T follicular helper cell (primary cell): ENCODE data around the gene PLCB1.
"Not testable (repeated sequence)": the region's sequence is repeated elsewhere in the genome, so short reads cannot be mapped to it uniquely, and the experiment has no call there.

ENCODE experiments used
- DNase-seq: peaks from one replicate; pipeline ENCODE4 v3.0.0-alpha.2; 2020; ENCODE audit warnings: low read depth
- total RNA-seq, 2 experiments: gene quantifications; one replicate each; lab custom pipeline; 2026; lab: John Stamatoyannopoulos, UW

Gene PLCB1
- 6.7 to 20.9 reads per million in 2 experiments for total RNA-seq

DNA sequence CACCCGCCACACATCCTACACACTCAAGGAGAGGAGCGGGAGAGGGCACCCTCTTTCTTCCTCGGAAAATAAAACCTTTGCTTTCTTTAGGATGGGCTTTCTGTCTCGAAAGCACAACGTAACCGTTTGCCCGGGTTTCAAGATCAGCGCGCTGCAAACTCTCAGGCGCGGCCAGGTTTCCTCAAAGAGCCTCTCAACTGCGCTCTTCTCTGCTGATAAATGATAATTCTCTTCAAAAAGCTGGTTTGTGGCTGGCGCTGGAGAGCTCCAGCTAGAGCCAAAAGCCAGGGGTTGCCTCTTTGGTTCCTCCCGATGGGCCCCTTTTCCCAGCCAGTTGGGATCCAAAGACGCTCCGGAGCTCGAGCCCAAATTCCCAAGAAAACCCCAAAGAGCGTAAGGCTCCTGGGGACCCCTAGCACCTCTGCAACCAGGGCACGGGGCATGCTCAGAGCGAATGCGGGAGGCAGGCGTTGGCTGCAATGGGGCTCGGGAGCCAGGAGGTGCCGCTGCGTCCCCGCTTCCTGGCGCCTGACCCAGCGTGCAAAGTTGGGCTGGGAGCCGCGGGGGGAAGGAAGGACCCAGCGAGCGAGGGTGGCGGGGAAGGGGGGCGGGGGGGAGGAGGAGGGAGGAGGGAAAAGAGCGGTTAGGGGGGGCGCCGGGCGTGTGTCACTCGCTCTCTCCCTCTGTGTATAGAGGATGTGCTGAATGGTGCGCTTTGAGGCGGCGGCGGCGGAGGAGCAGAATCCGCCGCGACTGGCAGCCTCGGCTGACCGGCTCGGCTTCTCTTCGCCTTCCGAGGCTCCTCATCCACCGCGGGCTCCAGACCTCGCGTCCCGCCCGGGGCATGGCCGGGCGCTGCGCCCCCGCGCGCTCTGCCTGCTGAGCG lies at the start of gene PLCB1:
Gene PLCB1 (plus strand): TSS at position 669 of the 886 bp plus-strand sequence. CDS start 386 bp downstream, outside the sequence.
- DNase-seq: peak; percentile 38

GRCh38 chr20:8082989-8083388 lies 49.1 kb upstream of the PLCB1 start:
- no peak for DNase-seq

DNA sequence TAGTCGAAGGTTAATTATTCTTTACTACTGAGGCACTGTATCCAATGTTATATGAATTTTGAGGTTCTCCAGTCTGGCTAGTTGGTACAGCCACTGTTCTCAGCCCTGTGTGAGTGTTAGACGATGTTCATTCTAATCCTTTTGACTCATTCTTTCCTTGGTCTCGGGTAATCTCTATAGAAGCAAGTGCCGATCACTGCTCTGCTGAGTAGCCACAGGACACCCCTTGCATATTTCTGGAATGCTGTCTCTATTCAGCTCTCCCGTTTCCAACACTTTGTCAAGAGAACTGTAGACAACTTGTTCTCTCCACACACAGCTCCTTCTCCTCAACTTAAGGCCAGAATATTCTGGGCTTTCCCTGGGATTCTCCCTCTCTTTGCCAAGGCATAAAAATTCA lies 42.4 kb upstream of the PLCB1 start:
- no peak for DNase-seq

GRCh38 chr20:8094415-8094818 lies 37.6 kb upstream of the PLCB1 start:
- no peak for DNase-seq

- DNase-seq: no peak
Measured at GRCh38 chr20:8094850-8095249, 37.2 kb upstream of the PLCB1 start.

DNA sequence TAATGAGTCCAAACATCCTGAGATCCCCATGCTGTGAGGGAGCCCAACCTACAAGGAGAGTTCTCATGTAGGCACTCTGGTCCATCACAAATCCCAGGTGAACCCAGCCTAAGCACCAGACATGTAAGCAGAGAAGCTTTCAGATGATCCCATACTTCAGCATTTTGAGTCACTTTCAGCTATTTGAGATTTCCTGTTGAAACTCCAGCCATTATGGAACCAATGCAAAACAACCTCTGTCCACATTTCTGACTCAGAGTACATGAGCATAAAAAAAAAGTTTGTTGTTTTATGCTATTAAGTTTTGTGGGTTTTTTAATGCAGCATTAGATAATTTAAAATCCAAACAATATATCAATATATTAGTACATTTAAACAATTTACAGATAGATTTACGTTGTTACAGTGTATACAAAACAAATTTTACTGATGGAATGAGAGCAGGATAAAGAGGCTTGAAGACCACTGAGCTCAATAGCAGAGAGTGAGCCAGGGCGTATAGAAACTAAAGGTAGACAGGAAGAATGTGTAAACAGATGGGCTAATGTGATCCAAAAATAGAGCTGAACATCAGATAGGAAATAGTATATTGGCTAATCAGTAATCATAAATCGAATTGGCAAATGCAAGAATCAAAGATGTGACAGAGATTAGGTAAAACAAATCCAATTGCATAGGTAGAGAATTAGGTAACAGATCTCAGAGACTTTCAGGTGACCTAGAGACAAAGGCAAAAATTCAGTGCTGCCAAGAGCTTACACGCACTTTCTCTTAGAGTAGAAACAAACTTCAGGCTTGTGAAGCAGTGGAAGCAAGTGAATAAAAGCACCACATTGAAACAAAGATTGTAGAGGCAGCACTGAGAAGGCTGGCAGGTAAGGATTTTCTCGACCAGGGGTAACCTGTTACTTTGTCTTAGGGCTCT lies 36.2 kb upstream of the PLCB1 start:
- no peak for DNase-seq

DNA sequence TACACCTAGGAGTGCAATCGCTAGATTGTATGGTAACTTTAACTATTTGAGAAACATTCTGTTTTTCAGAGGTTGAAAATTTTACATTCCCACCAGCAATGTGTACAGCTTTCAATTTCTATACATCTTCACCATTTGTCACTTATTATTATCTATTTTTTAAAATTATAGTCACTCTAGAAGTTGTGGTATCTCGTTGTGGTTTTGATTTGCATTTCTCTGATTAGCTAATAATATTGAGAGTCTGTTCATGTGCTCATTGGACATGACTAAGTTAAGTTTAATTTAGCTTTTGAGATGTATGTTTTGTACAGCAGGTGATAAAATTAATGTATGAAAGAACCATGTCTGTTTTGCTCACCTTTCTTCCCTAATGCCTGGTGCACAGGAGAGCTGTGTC lies 34.8 kb upstream of the PLCB1 start:
- DNase-seq: no peak

- DNase-seq: no peak
Measured at GRCh38 chr20:8104252-8104651, 27.8 kb upstream of the PLCB1 start.

DNA sequence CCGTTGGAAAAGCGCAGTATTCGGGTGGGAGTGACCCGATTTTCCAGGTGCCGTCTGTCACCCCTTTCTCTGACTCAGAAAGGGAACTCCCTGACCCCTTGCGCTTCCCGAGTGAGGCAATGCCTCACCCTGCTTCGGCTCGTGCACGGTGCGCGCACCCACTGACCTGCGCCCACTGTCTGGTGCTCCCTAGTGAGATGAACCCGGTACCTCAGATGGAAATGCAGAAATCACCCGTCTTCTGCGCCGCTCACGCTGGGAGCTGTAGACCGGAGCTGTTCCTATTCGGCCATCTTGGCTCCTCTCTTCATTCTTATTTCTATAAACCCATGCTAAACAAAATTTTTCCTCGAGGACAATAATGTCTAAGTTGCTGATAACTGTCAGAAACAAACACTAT lies 17.5 kb upstream of the PLCB1 start:
- not testable (repeated sequence) for DNase-seq

DNA sequence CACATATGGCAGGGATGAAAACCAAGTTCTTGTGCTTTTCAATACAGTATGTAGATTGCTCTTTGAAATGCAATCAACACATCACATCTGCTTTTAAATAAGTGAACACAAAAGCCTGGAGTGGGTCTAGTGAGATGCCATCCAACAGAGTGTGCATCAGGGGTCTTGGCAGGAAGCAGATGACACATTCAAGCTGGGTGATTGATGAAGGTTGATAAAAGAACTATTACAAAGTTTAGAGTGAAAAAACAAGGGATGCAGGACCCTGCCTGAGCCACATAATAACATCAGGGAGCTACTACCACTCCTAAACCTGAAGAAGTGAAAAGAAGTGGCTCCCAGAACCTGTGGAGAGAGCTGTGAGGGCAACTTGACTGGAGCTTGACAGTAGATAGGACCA lies 16.6 kb upstream of the PLCB1 start:
- DNase-seq: no peak

DNA sequence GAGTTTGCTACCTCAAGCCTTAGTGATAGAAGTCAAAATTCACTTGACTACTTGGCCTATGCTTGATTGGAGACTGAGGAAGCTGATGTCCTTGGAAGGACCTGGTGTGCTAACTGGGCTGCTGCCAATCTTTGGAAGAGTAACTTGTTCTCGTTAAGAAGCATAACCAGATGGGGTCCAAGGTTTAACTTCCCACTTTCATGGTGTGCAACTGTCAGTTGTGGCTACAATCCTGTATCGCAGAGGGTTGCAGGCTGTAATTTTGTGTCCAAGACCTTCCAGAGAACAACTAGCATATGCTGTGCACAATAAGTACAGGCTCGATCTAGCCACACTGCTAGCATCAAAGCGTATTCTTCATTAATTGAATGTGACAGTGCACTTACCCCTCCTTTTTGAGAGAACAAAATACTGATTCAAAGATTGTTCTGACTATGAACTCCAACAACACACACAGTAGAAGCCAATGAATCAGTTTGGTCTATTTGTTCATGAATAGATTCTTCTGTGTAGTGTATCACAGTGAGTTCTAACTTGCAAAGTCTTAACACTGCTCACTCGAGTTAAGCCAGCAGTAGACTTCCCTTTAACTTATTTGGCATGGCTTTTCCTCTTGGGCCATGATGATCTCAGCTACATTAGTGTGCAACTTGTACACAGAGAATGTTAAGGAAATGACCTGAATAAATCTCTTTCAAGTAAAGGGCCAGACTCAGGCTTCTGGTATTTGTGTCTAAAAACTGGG lies 15.8 kb upstream of the PLCB1 start:
- DNase-seq: no peak

DNA sequence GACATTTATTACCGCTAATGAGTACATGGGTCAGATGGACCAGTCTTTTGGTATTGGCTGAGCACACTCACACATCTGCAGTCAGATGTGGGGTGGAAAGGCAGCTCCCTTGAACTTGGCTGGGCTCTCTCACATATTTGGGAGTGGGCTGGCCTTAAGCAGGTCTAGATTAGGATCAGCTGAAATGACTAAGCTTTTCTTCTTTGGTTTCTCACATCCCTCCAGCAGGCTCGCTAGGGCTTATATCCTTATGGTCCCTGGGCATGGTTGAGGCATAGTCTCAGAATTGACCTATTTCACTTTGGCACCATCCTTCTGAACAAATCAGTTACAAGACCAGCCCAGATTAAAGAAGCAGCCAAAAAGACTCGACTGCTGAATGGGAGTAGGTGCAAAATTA lies 14.4 kb upstream of the PLCB1 start:
- no peak for DNase-seq

DNA sequence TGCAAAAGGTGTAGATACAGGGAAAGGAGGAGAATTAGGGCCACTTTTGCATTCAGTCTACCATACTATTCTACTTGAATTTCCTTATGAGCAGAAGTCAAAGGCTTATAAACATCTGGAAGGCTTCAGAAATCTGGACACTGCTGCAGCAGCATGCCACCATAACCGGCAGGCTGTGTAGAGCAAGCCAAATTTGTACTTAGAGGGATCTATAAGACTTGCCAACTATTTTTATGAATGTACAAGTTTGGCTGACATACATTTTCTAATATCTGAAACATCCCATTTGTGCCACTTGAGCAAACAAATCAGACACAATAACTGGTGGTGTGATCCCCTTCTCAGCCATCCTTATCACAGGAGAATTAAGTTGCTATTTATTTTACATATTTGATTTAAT lies 14.0 kb upstream of the PLCB1 start:
- no peak for DNase-seq

- no peak for DNase-seq
Measured at GRCh38 chr20:8118760-8119159, 13.3 kb upstream of the PLCB1 start.

- no peak for DNase-seq
Measured at GRCh38 chr20:8121666-8122065, 10.4 kb upstream of the PLCB1 start.

- DNase-seq: no peak
Measured at GRCh38 chr20:8124639-8125038, 7.4 kb upstream of the PLCB1 start.

DNA sequence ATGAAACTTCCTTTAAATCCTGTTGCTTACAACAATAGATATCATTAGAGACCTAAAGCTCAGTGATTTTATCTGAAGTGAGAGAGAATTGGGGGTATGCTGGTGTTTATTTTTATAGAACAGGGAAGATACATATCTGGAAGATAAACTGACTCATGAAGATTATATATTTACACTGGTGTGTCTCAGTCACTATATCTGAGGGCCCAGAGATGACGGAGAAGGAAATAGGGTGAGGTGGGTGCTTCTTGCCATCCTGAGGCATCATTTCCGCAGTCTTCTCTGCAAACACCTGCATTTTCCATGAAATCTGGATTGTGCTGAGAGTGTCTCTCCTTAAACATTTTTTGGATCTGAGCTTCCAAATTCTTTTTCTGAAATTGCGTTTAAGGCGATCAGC lies 5.9 kb upstream of the PLCB1 start:
- DNase-seq: no peak

DNA sequence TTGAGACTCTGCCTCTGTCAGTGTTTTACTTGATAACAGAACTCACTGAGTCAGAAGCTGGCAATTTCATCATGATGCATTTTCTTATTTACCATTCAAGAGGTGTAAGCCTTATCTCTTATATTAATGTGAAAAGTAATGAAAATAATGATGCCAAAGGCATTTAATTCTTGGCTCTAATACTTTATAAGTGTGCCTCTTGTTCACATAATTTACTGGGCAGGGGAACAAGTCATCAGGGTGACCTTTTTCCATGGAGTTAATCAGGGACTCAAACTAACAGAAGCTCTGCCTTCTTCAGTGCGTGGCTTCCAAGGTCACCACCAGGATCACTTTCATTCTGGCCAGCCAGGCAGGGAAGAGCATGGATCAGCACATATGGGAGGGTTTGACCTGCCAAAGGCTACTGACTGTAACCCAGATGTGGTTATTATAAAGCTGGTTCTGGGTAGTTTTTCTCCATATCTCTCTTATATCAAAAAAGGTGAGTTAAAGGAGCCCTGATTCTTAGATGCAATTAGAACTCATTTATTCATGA lies 5.2 kb upstream of the PLCB1 start:
- no peak for DNase-seq

- no peak for DNase-seq
Measured at GRCh38 chr20:8127553-8128255, 4.4 kb upstream of the PLCB1 start.

- no peak for DNase-seq
Measured at GRCh38 chr20:8128291-8129060, 3.6 kb upstream of the PLCB1 start.
